Measurements from ENCODE around the gene WASHC4. TPM values are rescaled to one million over a fixed set of nuclear protein-coding genes. Genes with fewer than 3 reads are reported as not detected.
"Not testable (repeated sequence)": the region's sequence is repeated elsewhere in the genome, so short reads cannot be mapped to it uniquely, and the experiment has no call there.

WASHC4 gene
- total RNA-seq, 1 donor from 2014 or later, result 32.0 TPM

DNA sequence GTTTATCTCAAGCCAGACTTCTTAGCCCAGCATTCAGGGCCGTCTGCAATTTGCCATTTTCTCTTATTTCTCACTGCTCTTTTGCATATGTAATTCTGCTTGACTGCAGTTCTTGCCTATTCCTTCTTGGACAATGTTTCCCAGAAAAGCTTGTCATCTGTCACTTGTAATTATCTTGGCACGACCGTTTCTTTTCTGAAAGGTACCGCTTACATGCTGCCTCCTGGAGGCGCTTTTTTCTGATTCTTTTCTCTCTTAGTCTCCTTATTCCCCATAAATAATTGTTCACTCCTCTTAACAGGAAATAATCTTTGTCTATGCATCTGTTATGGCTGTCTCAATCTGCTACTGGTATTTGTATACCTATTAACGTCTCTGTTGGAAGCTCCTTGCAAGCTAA is 22.0 kb upstream of the WASHC4 start:
- H3K9me3 Mint-ChIP-seq, result peaks cover 10% of the 10 kb centered on the region
- H3K4me1 Mint-ChIP-seq, result peaks cover 13% of the 10 kb centered on the region
- DNase-seq (ENCODE audit: low read depth, low spot score), result no peak
- H3K27me3 Mint-ChIP-seq (ENCODE audit: low read depth), result peaks cover 30% of the 10 kb centered on the region
- peak overlapping the region; percentile 65 for H3K4me3 Mint-ChIP-seq
- no peak overlapping the region for H3K27ac Mint-ChIP-seq (ENCODE audit: unreplicated experiment)
- no peak for TF ChIP-seq CTCF (conservative IDR thresholded peaks at IDR 0.05)
- H3K36me3 Mint-ChIP-seq (ENCODE audit: low read depth), result peaks cover 4% of the 10 kb centered on the region

DNA sequence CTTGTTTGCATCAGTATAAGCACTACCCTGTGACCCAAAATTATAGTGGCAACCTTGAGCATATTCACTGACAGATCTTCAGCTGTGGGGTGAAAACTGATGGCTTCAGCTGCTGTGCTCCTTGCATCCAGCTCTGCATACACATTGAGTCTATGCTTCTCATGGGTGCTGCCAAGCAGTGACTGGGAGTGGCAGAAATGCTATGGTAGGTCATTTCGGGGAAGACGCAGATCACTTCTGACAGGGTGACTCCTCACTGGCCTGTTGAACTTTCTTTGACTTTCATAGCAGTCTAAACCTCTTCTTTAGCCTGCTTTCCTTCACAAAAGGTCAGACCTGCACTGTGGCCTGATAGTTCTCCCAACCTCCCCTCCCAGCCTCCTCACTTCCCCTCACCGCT is 17.7 kb upstream of the WASHC4 start:
- H3K36me3 Mint-ChIP-seq (ENCODE audit: low read depth), result peaks cover 7% of the 10 kb centered on the region
- no peak for TF ChIP-seq CTCF (conservative IDR thresholded peaks at IDR 0.05)
- no peak for DNase-seq (ENCODE audit: low read depth, low spot score)
- H3K27me3 Mint-ChIP-seq (ENCODE audit: low read depth), result peaks cover 41% of the 10 kb centered on the region
- no peak overlapping the region for H3K27ac Mint-ChIP-seq (ENCODE audit: unreplicated experiment)
- H3K4me3 Mint-ChIP-seq, result no peak overlapping the region
- H3K9me3 Mint-ChIP-seq, result peaks cover 15% of the 10 kb centered on the region
- peaks cover 5% of the 10 kb centered on the region for H3K4me1 Mint-ChIP-seq

DNA sequence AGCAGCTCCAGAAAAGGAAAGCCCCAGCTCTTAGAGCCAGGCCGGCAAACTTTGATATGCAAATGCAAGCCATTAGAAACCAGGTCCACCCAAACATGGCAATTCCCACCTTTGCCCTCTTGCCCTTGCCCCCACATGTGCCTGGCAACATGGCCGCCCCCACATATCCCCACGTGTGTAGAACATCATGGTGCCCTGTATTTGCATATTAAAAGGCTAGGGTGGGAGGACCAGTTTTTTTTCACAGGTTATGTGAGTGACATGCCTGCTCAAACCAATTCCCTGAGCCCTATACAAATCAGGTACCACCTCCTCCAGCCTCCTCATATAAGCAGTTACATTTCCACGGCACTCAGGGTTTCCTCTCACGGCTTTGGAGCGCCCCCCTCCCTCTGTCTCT is 17.2 kb upstream of the WASHC4 start:
- no peak for TF ChIP-seq CTCF (conservative IDR thresholded peaks at IDR 0.05)
- peaks cover 17% of the 10 kb centered on the region for H3K9me3 Mint-ChIP-seq
- no peak overlapping the region for H3K27ac Mint-ChIP-seq (ENCODE audit: unreplicated experiment)
- no peak overlapping the region for H3K4me3 Mint-ChIP-seq
- no peak for DNase-seq (ENCODE audit: low read depth, low spot score)
- H3K36me3 Mint-ChIP-seq (ENCODE audit: low read depth), result peaks cover 7% of the 10 kb centered on the region
- H3K4me1 Mint-ChIP-seq, result peaks cover 5% of the 10 kb centered on the region
- H3K27me3 Mint-ChIP-seq (ENCODE audit: low read depth), result peaks cover 41% of the 10 kb centered on the region

GRCh38 chr12:105091476-105092206 is 15.9 kb upstream of the WASHC4 start:
- peaks cover 5% of the 10 kb centered on the region for H3K4me1 Mint-ChIP-seq
- H3K4me3 Mint-ChIP-seq, result no peak overlapping the region
- peaks cover 7% of the 10 kb centered on the region for H3K36me3 Mint-ChIP-seq (ENCODE audit: low read depth)
- H3K27ac Mint-ChIP-seq (ENCODE audit: unreplicated experiment), result no peak overlapping the region
- peaks cover 41% of the 10 kb centered on the region for H3K27me3 Mint-ChIP-seq (ENCODE audit: low read depth)
- TF ChIP-seq CTCF (conservative IDR thresholded peaks at IDR 0.05), result no peak
- H3K9me3 Mint-ChIP-seq, result peaks cover 13% of the 10 kb centered on the region
- DNase-seq (ENCODE audit: low read depth, low spot score), result no peak

GRCh38 chr12:105092336-105092735 is 15.2 kb upstream of the WASHC4 start:
- H3K9me3 Mint-ChIP-seq, result peaks cover 12% of the 10 kb centered on the region

DNA sequence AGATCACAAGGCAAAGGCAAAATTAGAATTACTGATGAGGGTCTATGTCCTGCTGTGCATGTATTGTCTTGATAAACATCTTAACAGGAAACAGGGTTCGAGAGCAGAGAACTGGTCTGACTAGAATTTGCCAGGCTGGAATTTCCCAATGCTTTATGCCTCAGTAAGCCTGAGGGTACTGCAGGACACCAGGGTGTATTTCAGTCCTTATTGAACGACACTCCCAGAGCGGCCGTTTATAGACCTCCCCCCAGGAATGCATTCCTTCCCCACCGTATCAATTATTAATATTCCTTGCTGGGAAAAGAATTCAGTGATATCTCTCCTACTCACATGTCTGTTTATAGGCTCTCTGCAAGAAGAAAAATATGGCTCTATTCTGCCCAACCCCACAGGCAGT is 12.2 kb upstream of the WASHC4 start:
- H3K9me3 Mint-ChIP-seq, result peaks cover 16% of the 10 kb centered on the region
- H3K27me3 Mint-ChIP-seq (ENCODE audit: low read depth), result peaks cover 36% of the 10 kb centered on the region
- H3K4me1 Mint-ChIP-seq; H3K4me3 Mint-ChIP-seq; DNase-seq (ENCODE audit: low read depth, low spot score); H3K27ac Mint-ChIP-seq (ENCODE audit: unreplicated experiment); H3K36me3 Mint-ChIP-seq (ENCODE audit: low read depth): not testable (repeated sequence)

More at GRCh38 chr12:105092336-105092735, 15.2 kb upstream of the WASHC4 start:
- peaks cover 41% of the 10 kb centered on the region for H3K27me3 Mint-ChIP-seq (ENCODE audit: low read depth)
- peaks cover 7% of the 10 kb centered on the region for H3K36me3 Mint-ChIP-seq (ENCODE audit: low read depth)
- DNase-seq (ENCODE audit: low read depth, low spot score), result no peak
- peaks cover 5% of the 10 kb centered on the region for H3K4me1 Mint-ChIP-seq
- H3K27ac Mint-ChIP-seq (ENCODE audit: unreplicated experiment), result no peak overlapping the region
- H3K4me3 Mint-ChIP-seq, result no peak overlapping the region
- no peak for TF ChIP-seq CTCF (conservative IDR thresholded peaks at IDR 0.05)
